EL (cell line): ENCODE results near the gene CEP152.
"Not testable (repeated sequence)": the region's sequence is repeated elsewhere in the genome, so short reads cannot be mapped to it uniquely, and the experiment has no call there.

ENCODE experiments used
- DNase-seq: peaks from one replicate; pipeline ENCODE4 v3.0.0-alpha.2; 2016

Gene CEP152

GRCh38 chr15:48810414-48811324 is at the start of gene CEP152:
TSS of gene CEP152 (minus strand) at chr15:48811069. CDS start at chr15:48805649, 5,420 bp downstream.
- DNase-seq, result peak; percentile 100

GRCh38 chr15:48859426-48859825 is 48.6 kb upstream of the CEP152 start:
- peak; percentile 22 for DNase-seq

- peak; percentile 62 for DNase-seq
These were observed 47.5 kb upstream of the CEP152 start for GRCh38 chr15:48858401-48858800.

- peak; percentile 39 for DNase-seq
These were observed 46.1 kb upstream of the CEP152 start for GRCh38 chr15:48856942-48857341.

GRCh38 chr15:48855501-48856440 is 44.9 kb upstream of the CEP152 start:
- DNase-seq, result peak; percentile 63

- not testable (repeated sequence) for DNase-seq
These were observed 43.6 kb upstream of the CEP152 start for GRCh38 chr15:48854434-48854833.

- DNase-seq, result no peak
These were observed 41.1 kb upstream of the CEP152 start for GRCh38 chr15:48851956-48852355.

- no peak for DNase-seq
These were observed 39.8 kb upstream of the CEP152 start for GRCh38 chr15:48850648-48851047.

- no peak for DNase-seq
These were observed 34.3 kb upstream of the CEP152 start for GRCh38 chr15:48845123-48845522.

- DNase-seq, result no peak
These were observed 31.6 kb upstream of the CEP152 start for GRCh38 chr15:48842501-48842900.

GRCh38 chr15:48834756-48835155 is 23.9 kb upstream of the CEP152 start:
- no peak for DNase-seq

- no peak for DNase-seq
These were observed 22.8 kb upstream of the CEP152 start for GRCh38 chr15:48833526-48834239.

GRCh38 chr15:48832648-48833047 is 21.8 kb upstream of the CEP152 start:
- no peak for DNase-seq

- no peak for DNase-seq
These were observed 18.0 kb upstream of the CEP152 start for GRCh38 chr15:48828906-48829305.

GRCh38 chr15:48828471-48828870 is 17.6 kb upstream of the CEP152 start:
- DNase-seq, result no peak

- no peak for DNase-seq
These were observed 14.2 kb upstream of the CEP152 start for GRCh38 chr15:48825075-48825474.

GRCh38 chr15:48823706-48824105 is 12.8 kb upstream of the CEP152 start:
- no peak for DNase-seq

GRCh38 chr15:48823237-48823636 is 12.4 kb upstream of the CEP152 start:
- DNase-seq, result peak; percentile 61

GRCh38 chr15:48814286-48814685 is 3.4 kb upstream of the CEP152 start:
- no peak for DNase-seq

GRCh38 chr15:48811325-48811958 is 573 bp upstream of the CEP152 start:
- DNase-seq, result no peak

GRCh38 chr15:48806151-48806550 is 4.7 kb downstream of the CEP152 start:
- no peak for DNase-seq

GRCh38 chr15:48805591-48805990 is 5.3 kb downstream of the CEP152 start:
- DNase-seq, result no peak
